Activated naive CD4-positive, alpha-beta T cell (primary cell): Measurements from ENCODE around the gene NFATC3.

Source experiments
- DNase-seq, 4 experiments: peaks; one replicate each; lab custom pipeline; 2025; lab: John Stamatoyannopoulos, UW

The NFATC3 gene

GRCh38 chr16:68085259-68086071 is at the start of gene NFATC3:
Gene NFATC3 (plus strand): TSS chr16:68085370. CDS start chr16:68085682, 312 bp downstream.
- peak; percentile 95 to 99 (median 98) for DNase-seq

- DNase-seq = no peak
These were observed 47.2 kb upstream of the NFATC3 start for GRCh38 chr16:68037841-68038597.

GRCh38 chr16:68040506-68041288 is 44.5 kb upstream of the NFATC3 start:
- DNase-seq = peak; percentile 63 to 88 (median 87)

- no peak for DNase-seq
These were observed 43.4 kb upstream of the NFATC3 start for GRCh38 chr16:68041783-68042182.

GRCh38 chr16:68046106-68046505 is 39.1 kb upstream of the NFATC3 start:
- no peak for DNase-seq

- DNase-seq = no peak
These were observed 37.2 kb upstream of the NFATC3 start for GRCh38 chr16:68047987-68048386.

- DNase-seq = no peak
These were observed 35.7 kb upstream of the NFATC3 start for GRCh38 chr16:68049449-68049848.

GRCh38 chr16:68055395-68055794 is 29.8 kb upstream of the NFATC3 start:
- no peak for DNase-seq

- no peak for DNase-seq
These were observed 25.4 kb upstream of the NFATC3 start for GRCh38 chr16:68059804-68060203.

GRCh38 chr16:68061396-68061795 is 23.8 kb upstream of the NFATC3 start:
- DNase-seq = no peak

- no peak for DNase-seq
These were observed 22.2 kb upstream of the NFATC3 start for GRCh38 chr16:68062910-68063393.

- peak; percentile 18 to 50 (median 29) for DNase-seq
These were observed 20.3 kb upstream of the NFATC3 start for GRCh38 chr16:68064791-68065365.

- DNase-seq = no peak
These were observed 19.4 kb upstream of the NFATC3 start for GRCh38 chr16:68065716-68066305.

- no peak for DNase-seq
These were observed 18.4 kb upstream of the NFATC3 start for GRCh38 chr16:68066763-68067162.

- DNase-seq = no peak
These were observed 16.2 kb upstream of the NFATC3 start for GRCh38 chr16:68068926-68069325.

GRCh38 chr16:68069511-68070248 is 15.5 kb upstream of the NFATC3 start:
- DNase-seq = no peak

GRCh38 chr16:68070249-68070730 is 14.9 kb upstream of the NFATC3 start:
- no peak for DNase-seq

GRCh38 chr16:68070806-68071517 is 14.2 kb upstream of the NFATC3 start:
- DNase-seq = no peak

GRCh38 chr16:68071518-68071901 is 13.7 kb upstream of the NFATC3 start:
- DNase-seq = no peak
